Smooth muscle cell (in vitro differentiated cells): ENCODE results near the gene RTN4R. TPM values are rescaled to one million over a fixed set of nuclear protein-coding genes. Genes with fewer than 3 reads are reported as not detected.

ENCODE experiments used
- DNase-seq: peaks from one replicate; lab custom pipeline; 2025; ENCODE audit not compliant: unreplicated experiment; lab: John Stamatoyannopoulos, UW
- H2AFZ ChIP-seq: fragments of 200-600 bp; sonication (generic); 2 replicates; pipeline ENCODE4 v1.6.0; 2016; ENCODE audit warnings: antibody characterized with exemption, low read depth, mild to moderate bottlenecking
- H3F3A ChIP-seq: fragments of 200-600 bp; sonication (generic); 2 replicates; pipeline ENCODE4 v1.6.0; 2017; ENCODE audit warnings: antibody characterized with exemption, low read depth
- H3K27ac ChIP-seq: fragments of 200-600 bp; sonication (generic); 2 replicates; pipeline ENCODE4 v1.5.1; 2016; ENCODE audit warnings: low read depth, mild to moderate bottlenecking
- H3K27me3 ChIP-seq: fragments of 200-600 bp; sonication (generic); 2 replicates; pipeline ENCODE4 v1.6.1; 2016; ENCODE audit warnings: low read depth, mild to moderate bottlenecking
- H3K36me3 ChIP-seq: fragments of 200-600 bp; sonication (generic); 2 replicates; pipeline ENCODE4 v1.5.1; 2016; ENCODE audit warnings: low read depth
- H3K4me1 ChIP-seq: fragments of 200-600 bp; sonication (generic); 2 replicates; pipeline ENCODE4 v1.5.1; 2016; ENCODE audit warnings: low read depth
- H3K4me2 ChIP-seq: fragments of 200-600 bp; sonication (generic); 2 replicates; pipeline ENCODE4 v1.6.0; 2016; ENCODE audit warnings: mild to moderate bottlenecking
- H3K4me3 ChIP-seq: fragments of 200-600 bp; sonication (generic); 2 replicates; pipeline ENCODE4 v1.5.1; 2016; ENCODE audit warnings: mild to moderate bottlenecking
- H3K79me2 ChIP-seq: fragments of 200-600 bp; sonication (generic); 2 replicates; pipeline ENCODE4 v1.6.0; 2016; ENCODE audit warnings: low read depth, mild to moderate bottlenecking
- H3K9ac ChIP-seq: fragments of 200-600 bp; sonication (generic); 2 replicates; pipeline ENCODE4 v1.6.0; 2016; ENCODE audit warnings: low read depth
- H3K9me3 ChIP-seq: fragments of 200-600 bp; sonication (generic); replicated peaks from 2 replicates; pipeline ENCODE4 v1.5.1; 2016; ENCODE audit warnings: low read depth
- H4K20me1 ChIP-seq: fragments of 200-600 bp; sonication (generic); 2 replicates; pipeline ENCODE4 v1.6.0; 2016; ENCODE audit warnings: low read depth
- CTCF ChIP-seq: fragments of 200-600 bp; sonication (generic); IDR thresholded peaks from 2 replicates; pipeline ENCODE4 v1.5.1; 2017; ENCODE audit warnings: borderline replicate concordance, mild to moderate bottlenecking, antibody characterized with exemption; ENCODE audit not compliant: insufficient read depth, poor library complexity, severe bottlenecking
- WGBS: methylation state at CpG from one replicate; pipeline ENCODE4 v1.1.7; 2016; ENCODE audit warnings: low lambda C conversion rate; 5-methylcytosine and 5-hydroxymethylcytosine counted together
- polyA plus RNA-seq: library from polyadenylated mRNA; unstranded; fragments of >200 nt; fragmentation: Nextera tagmentation; extraction: Ambion mirVana; gene quantifications from 2 replicates; pipeline ENCODE4 v1.2.1, GENCODE V29; 2016
- total RNA-seq: library from RNA; depleted of rRNA; stranded (reverse); fragments of >200 nt; gene quantifications from 2 replicates; pipeline ENCODE4 v1.2.3, GENCODE V29; 2014

RTN4R gene
- total and polyA plus RNA-seq, 2 experiments from 2014 or later: 1.8 to 4.7 TPM

- peaks cover 40% of the 10 kb centered on the region for H3K4me1 ChIP-seq
- peak overlapping the region; percentile 55 for H2AFZ ChIP-seq
- H3K4me2 ChIP-seq: peak overlapping the region; percentile 88
- no peaks in the 10 kb centered on the region for H3K79me2 ChIP-seq
- peak overlapping the region; percentile 43 for H3K9ac ChIP-seq
- no peak overlapping the region for H3K27ac ChIP-seq
- no peaks in the 10 kb centered on the region for H3K9me3 ChIP-seq
- H3F3A ChIP-seq: no peaks in the 10 kb centered on the region
- no peaks in the 10 kb centered on the region for H3K36me3 ChIP-seq
- TF ChIP-seq CTCF: no peak
- no peaks in the 10 kb centered on the region for H4K20me1 ChIP-seq
- peak; percentile 25 for DNase-seq
- 21% methylated on average over 12 of the region's 12 CpGs for WGBS
- H3K27me3 ChIP-seq: no peaks in the 10 kb centered on the region
- peak overlapping the region; percentile 61 for H3K4me3 ChIP-seq
Measured at GRCh38 chr22:20205964-20206708, 62.0 kb downstream of the RTN4R start.

GRCh38 chr22:20205464-20205963, 62.6 kb downstream of the RTN4R start:
- H3K79me2 ChIP-seq: no peaks in the 10 kb centered on the region
- H2AFZ ChIP-seq: no peak overlapping the region
- H3F3A ChIP-seq: no peaks in the 10 kb centered on the region
- no peaks in the 10 kb centered on the region for H3K9me3 ChIP-seq
- no peak overlapping the region for H3K27ac ChIP-seq
- no peaks in the 10 kb centered on the region for H4K20me1 ChIP-seq
- no peaks in the 10 kb centered on the region for H3K36me3 ChIP-seq
- WGBS: 86% methylated on average over 15 of the region's 15 CpGs
- no peak overlapping the region for H3K4me3 ChIP-seq
- no peak overlapping the region for H3K9ac ChIP-seq
- no peak for TF ChIP-seq CTCF
- H3K27me3 ChIP-seq: no peaks in the 10 kb centered on the region
- DNase-seq: no peak
- peaks cover 40% of the 10 kb centered on the region for H3K4me1 ChIP-seq
- peak overlapping the region; percentile 88 for H3K4me2 ChIP-seq

GRCh38 chr22:20204806-20205205, 63.3 kb downstream of the RTN4R start:
- Histone ChIP-seq H3K27me3 (no peaks in the 10 kb centered on the region), H3K27ac (no peak overlapping the region), H4K20me1 (no peaks in the 10 kb centered on the region), H3K9ac (no peak overlapping the region), H3K4me3 (no peak overlapping the region), H3K9me3 (no peaks in the 10 kb centered on the region), H3K79me2 (no peaks in the 10 kb centered on the region), H2AFZ (no peak overlapping the region), H3K4me2 (peak overlapping the region; percentile 22), H3K4me1 (peaks cover 40% of the 10 kb centered on the region), H3K36me3 (no peaks in the 10 kb centered on the region), H3F3A (no peaks in the 10 kb centered on the region)
- DNase-seq: no peak
- WGBS: 30% methylated on average over 16 of the region's 16 CpGs
- no peak for TF ChIP-seq CTCF

GRCh38 chr22:20204311-20204710, 63.8 kb downstream of the RTN4R start:
- H3K4me1 ChIP-seq: peaks cover 40% of the 10 kb centered on the region
- no peak for DNase-seq
- H3K4me2 ChIP-seq: no peak overlapping the region
- H3K27me3 ChIP-seq: no peaks in the 10 kb centered on the region
- no peaks in the 10 kb centered on the region for H3K36me3 ChIP-seq
- no peak overlapping the region for H3K27ac ChIP-seq
- no peaks in the 10 kb centered on the region for H3F3A ChIP-seq
- 87% methylated on average over 8 of the region's 8 CpGs for WGBS
- H3K9me3 ChIP-seq: no peaks in the 10 kb centered on the region
- H3K4me3 ChIP-seq: no peak overlapping the region
- no peaks in the 10 kb centered on the region for H4K20me1 ChIP-seq
- TF ChIP-seq CTCF: no peak
- no peak overlapping the region for H3K9ac ChIP-seq
- no peak overlapping the region for H2AFZ ChIP-seq
- H3K79me2 ChIP-seq: no peaks in the 10 kb centered on the region
